GM11168 (cell line): ENCODE results near the gene MACROD2.

Experiments used
- in situ Hi-C: fragments of 300-500 bp; cut with MboI; formaldehyde crosslinking; loops from one replicate; pipeline ENCODE4 v1.12.0; 2022; ENCODE audit warnings: low sequenced_read_pairs; ENCODE audit not compliant: unreplicated experiment

The MACROD2 gene

DNA sequence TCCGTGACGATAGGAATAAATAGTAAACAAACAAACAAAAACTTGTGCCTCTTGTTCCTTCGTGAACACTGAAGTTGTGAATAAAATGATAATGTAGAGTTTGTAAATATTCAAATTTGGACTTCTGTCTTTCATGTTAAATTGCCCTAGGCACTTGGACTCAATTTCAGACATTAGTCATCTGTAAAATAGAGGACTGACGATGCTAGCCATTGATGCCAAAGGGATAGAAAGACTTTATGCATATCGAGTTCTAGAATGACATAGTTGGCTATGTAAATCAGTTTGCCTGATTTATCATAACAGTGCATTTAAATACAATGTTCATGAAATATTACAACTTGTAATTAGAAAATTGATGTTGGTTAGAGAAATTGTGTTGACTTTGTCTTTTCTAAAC is 388.0 kb downstream of the MACROD2 start:
- in situ Hi-C loops, result no loop called here

DNA sequence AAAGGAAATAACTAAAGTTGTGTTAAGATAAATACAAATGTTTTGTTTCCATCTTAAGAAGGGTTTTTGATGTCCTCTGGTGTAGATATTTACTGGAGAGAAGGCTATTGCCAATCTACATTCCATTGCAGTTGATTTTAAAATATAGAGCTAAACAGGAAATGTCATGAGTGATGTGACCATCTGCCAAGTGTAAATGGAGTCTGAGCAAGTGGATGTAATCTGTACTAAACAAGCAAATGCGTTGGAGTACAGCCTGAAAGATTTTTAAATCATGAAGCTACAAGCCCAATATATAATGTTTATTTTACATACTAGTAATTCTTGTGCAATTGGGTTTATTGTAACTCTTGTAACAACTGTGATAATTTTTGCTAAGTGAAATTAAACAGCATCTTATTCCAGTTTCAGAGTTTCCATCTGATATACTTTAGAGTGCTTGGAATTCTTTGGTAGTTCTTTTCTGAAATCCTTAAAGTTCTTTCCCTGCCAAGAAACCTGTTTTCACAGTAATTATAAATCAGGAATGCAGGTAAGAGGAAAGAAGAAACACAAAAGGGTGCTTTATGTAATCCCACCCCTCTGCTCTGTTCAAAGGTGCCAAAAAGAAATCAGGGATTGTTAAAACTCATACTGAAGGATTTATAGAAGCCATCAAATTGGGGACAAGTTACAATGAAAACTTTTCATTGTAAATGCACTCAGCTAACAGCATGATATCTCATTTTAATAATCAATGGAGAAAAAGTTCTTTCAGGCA is 389.3 kb downstream of the MACROD2 start:
- in situ Hi-C loops, result no loop called here

DNA sequence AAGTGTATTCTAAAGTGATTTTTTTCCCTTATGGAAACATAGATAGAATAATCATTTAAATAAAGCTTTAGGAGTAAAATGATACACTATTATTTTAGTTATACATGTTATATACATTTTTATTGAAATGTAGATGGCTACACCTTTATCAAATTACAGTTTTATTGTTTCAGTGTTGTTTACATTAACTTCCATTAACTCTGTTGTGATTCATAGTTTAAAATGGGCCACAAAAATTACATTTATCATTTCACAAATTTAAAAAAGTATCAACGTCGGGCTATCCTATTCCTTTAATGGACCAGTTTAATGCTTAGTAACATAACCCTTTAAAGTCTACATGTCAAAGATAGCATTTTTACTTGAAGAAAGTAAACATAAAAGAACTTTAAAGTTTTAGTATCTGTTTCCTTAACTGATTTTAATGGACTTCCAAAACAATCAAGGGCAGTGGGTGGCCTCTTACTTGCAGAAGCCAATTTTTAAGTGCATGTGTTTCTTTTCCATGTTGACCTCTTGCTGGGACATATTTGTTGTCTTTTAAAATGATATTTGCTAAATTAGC is 389.9 kb downstream of the MACROD2 start:
- in situ Hi-C loops, result no loop called here

DNA sequence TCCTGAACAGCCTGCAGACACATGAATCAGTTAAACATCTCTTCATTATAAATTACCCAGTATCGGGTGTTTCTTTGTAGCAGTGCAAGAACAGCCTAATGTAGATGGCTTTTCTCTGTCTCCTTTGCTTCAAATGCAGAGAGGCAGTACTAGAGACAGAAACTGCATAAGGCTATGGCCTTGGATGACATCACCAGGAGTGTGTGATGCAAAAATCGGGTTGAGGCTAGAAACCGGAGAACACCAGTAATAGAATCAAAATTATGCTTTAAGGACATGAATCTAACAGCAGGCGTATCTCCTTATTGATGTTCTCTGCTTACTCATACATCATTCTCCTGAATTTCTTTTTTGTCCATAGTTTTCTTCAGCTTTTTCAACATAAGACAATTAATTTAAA is 391.4 kb downstream of the MACROD2 start:
- in situ Hi-C loops, result no loop called here

DNA sequence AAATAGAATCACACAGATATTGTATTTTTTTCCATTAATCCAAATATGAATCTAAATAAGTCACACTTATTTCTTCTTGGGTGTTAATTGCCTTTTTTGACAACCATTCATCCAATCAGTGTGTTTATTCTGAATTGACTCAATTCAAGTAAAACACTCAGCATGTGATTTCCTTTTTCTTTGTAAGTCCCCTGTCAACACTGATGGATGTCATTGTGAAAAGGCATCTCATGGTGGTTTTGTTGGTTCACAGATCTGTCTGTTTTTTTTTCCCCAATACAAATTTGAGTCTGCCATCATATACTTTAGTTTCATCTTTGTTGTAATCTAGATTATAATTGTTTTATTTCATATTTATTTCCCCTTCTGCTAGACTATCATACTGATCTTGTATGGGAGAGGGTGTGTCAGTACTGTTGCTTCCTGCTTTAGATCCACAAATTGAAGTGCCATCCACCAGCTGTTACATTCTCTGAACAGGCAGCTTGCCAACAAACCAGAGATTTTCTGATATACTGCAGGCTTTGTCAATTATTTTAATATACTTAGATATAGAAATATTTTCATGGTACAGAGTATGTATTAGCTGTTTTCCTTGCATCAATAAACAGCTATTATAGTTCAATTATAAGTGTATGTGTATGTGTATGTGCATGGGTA is 406.3 kb downstream of the MACROD2 start:
- in situ Hi-C loops, result no loop called here

DNA sequence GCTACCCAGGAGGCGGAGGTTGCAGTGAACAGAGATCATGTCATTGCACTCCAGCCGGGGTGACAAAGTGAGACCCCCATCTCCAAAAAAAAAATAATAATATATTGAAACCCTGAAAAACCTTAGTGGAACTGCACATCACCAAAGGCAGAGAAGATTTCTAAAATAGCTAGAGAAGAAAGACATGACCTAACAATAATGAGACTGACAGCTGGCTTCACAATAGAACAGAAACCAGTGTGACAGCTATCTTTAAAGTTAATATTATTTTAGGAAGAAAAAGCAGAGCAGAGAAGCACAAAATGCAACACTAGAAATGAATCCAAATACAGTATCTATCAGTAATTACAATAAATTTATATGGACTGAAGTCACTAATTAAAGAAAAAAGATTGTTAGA is 409.2 kb downstream of the MACROD2 start:
- in situ Hi-C loops, result no loop called here

DNA sequence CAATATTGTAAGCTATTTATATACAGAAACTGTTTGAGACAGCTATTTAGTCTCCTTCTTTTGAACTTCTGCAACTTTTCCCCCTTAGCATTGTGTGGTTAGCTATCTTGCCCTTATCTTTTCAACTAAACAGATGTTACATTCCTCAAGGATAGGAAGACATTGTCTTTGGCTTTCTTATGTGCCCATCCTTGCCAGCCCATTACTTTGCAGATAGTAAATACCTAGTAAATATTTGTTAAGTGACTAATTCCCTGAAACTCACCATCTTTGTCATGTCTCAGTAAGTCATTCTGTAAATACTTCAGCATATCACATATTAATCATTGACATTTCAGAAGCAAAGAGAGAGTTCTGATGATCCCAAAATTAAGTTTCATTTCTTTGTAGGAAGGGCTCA is 411.2 kb downstream of the MACROD2 start:
- in situ Hi-C loops, result no loop called here

DNA sequence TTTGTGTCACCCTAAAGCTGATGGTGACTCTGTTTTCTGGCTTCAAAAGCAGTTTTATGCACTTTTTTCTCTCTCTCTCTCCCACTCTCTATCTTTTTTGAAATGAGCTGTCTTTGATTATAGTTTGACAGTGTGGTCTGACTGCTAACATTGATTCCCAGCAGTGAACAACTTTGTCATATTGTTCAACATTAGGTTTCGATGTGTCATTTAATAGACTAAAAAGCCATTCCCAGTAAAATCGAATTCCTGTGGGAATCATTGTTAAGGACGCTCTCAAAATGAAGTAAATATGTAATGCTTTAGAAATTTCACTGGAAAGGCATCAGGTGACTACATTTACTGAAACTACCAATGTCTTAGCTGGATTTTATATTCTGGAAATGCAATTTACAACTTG is 412.0 kb downstream of the MACROD2 start:
- in situ Hi-C loops, result no loop called here

DNA sequence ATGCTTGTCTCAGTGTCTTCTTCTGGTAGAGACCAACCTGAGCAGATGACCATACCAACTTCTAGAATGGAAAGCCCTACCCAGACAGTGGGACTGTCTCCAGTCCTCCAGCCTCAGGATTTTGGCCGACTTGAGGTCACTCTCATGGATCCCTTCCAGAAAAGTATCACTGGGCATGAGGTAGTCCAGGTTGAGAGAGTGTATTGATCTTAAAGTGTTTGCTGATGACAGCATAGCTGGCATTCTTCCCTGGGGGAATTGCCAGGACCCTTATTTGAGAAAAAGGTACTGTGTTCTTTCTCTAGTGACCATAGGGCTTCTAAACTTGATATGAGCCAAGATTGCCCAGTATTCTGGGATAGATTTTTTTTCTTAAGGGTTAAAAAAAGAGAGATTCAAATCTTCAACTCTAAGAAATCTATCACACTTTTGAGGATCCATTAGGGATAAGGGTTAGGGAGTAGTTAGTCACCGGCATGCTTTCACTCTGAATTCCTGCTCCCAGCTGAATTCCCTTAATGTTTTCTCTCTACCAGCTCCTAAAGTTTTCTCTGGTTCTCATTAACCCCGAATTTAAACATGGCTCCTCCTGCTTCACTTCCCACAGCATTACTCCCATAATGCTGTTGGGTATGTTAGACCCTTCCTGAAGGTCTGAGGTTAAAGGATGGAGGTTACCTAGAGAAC is 415.7 kb downstream of the MACROD2 start:
- in situ Hi-C loops, result no loop called here

DNA sequence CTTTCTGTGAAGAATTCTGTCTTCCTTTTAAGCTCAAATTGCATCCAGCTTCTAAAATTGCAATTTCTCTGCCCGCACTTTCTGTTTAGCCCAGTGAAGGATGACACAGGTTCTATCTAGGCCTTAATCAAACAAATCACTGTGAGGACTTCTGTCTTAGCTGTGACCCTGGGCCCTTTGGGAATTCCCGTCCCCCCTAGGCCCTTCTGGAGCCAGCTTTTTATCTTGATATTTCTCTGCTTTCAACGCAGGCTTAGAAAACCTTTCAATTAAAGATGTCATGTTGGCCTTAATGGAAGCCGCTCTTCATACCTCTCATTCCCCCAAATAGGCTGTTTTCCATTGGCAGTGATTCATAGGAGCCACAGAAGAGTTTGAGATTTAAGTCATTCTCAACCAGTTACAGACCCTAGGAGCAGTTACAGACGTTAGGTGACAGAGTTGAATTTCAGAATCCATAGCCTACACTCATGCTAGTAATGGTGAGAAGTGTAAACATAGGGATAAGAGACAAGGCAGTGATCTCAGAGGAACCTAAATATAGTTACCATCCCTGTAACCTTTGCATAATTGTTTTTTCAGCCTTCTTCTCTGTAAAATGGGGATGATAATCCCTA is 416.9 kb downstream of the MACROD2 start:
- in situ Hi-C loops, result no loop called here

DNA sequence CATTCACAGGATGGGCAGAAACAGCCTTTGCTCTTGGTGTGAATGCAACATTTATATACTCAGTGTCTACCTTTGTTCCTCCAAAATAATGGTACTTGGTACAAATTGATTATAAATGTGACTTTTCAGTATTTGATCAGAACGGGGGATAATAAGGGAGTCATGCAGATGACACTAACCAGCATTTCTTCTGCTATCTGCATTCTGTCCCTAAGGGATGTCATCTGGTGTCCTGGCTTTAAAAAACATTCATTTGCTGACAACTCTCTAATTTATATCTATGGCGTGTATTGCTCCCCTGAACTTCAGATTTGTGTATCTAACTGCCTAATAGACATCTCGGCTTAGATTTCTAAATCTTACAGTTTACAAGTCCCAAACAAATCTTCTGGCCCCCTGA is 418.5 kb downstream of the MACROD2 start:
- in situ Hi-C loops, result no loop called here

DNA sequence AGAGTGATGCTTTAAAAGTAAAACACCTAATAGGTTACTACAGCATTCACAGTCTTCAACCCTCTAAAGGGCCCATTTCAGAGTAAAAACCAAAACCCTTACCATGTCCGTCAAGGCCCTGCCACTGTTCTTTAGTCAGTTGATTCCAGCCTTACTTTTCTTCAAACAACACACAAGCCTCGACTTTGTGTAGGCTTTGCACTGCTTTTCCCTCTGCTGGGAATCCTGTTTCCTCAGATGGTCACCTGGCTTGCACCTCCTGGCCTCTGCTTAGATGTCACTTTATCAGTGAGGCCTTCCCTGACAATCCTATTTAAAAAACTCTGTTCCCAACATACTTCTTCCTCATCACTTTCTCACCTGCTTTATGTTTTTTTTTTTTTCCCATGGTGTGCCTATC is 419.2 kb downstream of the MACROD2 start:
- in situ Hi-C loops, result no loop called here

DNA sequence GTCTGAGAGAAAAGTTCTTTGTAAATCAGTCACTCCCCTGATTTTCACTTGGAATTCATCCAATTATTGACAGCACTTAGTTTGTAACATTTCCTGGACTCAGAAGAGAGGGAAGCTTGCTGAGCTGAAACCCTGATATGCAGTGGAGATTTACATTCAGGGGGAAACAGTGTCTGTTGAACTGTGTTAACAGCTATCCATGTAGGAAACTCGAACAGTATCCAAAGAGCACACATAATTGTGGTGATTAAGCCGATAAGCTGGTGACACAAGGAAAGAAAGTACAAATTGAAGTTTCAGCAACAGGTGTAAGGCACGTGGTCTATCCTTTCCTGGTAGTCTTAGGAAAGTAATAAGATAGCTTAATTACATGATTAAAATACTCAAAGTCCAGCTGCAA is 420.2 kb downstream of the MACROD2 start:
- in situ Hi-C loops, result no loop called here

DNA sequence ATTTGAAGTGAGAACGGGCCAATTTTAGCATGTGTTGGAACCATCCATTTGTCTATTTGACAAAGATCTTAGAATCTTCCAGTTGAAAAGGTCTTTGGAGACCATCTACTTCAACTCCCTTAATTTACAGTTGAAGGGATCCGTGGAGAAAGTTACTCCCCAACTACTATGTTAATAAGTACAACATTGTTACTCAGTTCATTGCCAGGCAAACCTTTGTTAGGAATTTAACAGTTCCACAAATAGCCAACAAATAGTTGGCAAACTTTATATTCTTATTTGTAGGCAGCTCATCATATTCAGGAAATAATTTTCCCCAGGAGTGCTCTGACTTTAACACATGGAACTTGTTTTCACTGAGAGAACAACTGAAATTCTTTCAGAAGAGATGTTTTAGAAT is 423.1 kb downstream of the MACROD2 start:
- in situ Hi-C loops, result no loop called here

DNA sequence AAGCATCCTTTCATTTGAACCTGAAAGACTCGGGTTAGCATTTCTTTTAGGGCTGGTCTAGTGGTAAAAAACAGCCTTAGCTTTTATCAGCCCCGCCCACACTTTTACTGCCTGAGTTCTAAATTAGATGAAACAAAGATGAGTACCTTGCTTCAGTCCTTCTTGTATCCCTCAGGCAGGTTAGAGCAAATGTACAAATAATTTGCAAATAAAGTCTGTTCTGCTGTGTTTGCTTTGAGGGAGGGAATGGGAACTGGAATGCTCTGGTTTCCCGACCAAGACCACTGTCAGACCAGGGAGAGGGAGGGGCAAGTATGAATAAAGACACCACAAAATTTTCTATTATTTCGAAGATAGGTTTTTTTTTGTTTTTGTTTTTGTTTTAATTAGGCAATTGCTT is 427.6 kb downstream of the MACROD2 start:
- in situ Hi-C loops, result no loop called here

DNA sequence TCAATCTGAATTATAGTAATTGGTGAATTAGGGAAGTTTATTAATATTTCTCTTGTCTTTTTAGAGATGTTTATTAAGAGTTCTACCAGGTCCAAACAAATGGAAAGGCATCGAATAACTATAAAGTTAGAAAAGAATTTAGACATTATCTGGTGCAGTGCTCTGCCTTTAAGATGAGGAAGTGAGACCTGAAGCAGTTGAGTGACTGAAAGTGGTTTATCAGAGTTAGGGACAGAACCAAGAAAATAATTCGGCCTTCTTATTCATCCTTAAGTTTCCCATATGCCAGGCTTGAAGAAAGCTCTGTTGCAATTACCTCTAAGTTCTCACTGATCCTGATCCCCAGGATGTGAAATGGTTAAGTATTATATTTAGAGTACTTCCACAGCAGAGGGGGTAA is 436.3 kb downstream of the MACROD2 start:
- in situ Hi-C loops, result no loop called here

DNA sequence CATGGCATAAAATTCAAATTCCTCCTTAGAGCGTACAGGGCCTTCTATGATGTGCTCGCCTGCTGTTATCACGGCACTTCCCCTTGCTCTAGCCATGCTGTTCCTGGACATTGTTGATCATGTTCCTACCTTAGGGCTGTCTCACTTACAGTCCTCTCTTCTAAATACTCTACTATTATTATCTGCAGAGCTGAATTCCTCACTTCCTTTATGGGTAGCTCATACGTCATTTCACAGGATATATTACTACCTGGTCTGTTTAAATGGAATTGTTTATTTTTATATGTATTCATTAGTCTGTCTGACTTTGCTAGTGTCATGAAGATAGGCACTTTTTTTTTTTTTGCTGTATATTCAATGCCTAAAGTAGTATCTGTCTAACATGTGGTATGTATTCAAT is 436.8 kb downstream of the MACROD2 start:
- in situ Hi-C loops, result no loop called here

DNA sequence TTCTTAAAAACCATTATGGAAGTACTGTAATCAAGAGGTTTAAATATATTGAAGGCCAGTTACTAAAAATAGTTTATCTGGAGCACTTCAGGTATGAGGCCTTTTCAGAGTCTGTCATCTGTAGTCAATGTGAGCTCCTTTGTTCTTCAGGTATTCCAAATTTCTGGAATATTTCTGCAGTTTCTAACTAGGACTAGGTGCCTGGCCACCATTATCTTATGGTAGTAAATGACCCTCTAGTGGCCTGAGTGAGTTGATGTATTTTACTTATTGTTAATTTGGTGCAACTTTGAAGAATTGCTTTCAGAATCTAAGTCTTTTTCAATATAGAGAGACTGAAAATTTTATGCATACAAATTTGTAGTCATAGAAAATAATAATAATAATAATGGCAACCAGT is 437.3 kb downstream of the MACROD2 start:
- in situ Hi-C loops, result no loop called here

DNA sequence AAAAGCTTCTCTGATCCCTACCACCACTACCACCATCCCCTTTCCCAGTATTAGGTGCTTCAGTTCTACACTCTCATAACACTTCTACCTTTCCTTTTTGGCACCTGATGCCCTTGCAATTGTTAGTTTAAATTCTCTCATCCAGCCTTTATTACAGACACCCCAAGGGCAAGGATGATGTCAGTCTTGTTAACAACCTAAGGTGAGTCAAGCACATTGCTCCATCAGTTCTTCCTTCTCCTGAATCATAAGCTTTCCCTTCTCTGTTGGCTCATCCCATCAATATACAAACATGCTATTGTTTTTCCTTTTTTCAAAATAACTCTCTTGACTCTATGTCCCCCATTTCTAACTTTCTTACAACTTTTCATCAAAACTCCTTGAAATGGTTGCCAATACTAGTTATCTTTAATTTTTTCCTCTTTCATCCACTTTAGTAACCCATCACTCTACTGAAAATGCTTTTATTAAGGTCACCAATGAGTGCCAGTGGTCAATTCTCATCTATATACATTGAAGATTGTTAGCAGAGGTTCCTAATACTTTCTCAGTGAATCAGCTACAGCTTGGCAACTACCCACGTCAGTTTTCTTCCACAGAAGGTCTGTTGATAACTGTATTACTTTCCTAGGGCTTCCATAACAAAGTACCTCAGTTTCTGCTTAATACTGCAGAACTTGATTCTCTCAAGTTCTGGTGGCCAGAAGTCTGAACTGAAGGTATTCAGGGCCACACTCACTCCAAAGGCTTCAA is 439.2 kb downstream of the MACROD2 start:
- in situ Hi-C loops, result no loop called here

DNA sequence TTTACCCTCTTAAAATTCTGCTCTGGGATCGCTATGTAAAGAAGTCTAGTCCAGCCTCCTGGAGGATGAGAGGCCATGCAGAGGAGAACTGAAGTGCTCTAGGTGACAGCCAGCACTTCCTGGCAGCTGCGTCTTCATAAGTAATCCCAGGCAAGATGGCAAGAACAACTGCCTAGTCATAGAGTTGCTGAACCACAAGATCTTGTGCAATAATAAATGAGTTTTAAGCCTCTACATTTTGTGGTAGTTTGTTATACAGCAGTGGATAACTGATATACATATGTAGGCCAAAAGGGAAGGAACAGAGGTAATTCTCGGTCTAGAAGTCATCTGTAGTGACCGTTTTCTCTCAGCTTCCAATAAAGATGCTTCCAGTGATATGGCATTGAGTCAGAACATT is 445.9 kb downstream of the MACROD2 start:
- in situ Hi-C loops, result no loop called here
